CD4-positive, alpha-beta T cell treated with Interleukin-1 beta for 1 hour (primary cell): ENCODE data around the gene HELLS.
"Not testable (repeated sequence)": the region's sequence is repeated elsewhere in the genome, so short reads cannot be mapped to it uniquely, and the experiment has no call there.

Experiments
- DNase-seq, 2 donors: peaks; one replicate each; pipeline ENCODE4 v3.0.0-alpha.2; 2020 to 2022

The HELLS gene

GRCh38 chr10:94608559-94608958 is 63.0 kb downstream of the HELLS start:
- no peak for DNase-seq

DNA sequence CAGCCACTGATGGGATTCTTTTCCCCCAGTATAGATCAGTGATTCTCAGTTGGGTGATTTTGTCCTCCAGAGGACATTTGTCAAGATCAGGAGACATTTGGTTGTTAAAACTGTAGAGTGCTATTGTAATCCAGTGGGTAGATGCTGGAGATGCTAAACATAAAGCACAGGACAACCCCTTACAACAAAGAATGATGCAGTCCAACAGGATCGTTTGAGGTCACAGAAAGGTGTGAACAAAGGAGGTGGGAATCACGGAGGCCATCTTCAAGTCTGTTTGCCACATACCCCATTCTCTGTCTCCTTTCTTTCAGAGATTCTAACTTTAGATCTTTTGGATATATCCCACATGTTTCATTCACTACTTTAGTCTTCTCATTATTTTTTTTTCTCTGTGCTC is 69.0 kb downstream of the HELLS start:
- DNase-seq = no peak

DNA sequence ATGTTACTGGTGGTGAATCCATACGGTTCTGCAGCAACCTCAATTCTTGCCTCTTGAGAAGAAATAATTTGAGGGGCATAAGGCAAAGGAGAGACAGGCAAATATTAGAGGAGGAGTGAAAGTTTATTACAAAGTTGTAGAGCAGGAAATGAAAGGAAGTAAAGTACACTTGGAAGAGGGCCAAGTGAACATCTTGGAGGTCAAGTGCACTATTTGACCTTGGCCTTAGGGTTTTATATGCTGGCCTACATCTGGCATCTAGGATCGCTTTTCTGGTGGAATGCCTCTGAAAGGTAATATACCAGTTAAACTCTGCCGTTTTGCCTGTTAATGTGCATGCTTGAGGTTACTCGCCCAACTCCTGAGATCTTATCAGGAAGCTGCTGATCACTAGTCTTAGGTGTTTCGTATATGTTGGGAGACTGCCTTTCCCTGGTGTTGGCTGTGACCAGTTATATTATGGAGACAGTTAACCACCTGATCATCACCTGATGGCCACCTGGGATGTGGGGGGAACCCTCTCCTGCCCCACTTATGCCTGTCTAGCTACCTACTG is 71.9 kb downstream of the HELLS start:
- no peak for DNase-seq

DNA sequence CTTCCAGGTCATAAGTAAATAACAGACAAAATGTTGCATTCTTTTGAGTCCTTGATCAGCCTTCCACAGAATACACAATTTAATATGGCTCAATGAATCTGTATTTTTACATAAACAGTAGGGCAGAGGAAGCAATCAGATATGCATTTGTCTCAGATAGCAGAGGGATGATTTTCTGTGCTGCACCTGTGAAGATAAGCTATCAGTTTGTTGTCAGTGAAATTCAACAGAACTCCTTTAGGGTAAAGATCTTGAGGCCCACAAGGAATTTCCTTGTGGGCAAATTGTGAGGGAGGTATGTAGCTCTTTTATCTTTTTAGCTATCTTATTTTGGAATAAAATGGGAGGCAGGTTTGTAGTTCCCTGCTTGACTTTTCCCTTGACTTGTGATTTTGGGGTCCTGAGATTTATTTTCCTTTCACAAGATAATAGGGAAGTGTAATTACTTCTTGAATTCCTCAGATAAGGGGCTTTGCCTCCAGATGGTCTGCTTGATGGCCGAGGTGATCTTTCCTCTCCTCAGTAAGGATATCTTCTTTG is 77.1 kb downstream of the HELLS start:
- no peak for DNase-seq

- no peak for DNase-seq
These were observed 78.0 kb downstream of the HELLS start for GRCh38 chr10:94623572-94623971.

- no peak for DNase-seq
These were observed 80.9 kb downstream of the HELLS start for GRCh38 chr10:94626476-94626875.

- DNase-seq = no peak
These were observed 81.9 kb downstream of the HELLS start for GRCh38 chr10:94627511-94627910.

GRCh38 chr10:94630017-94630688 is 84.6 kb downstream of the HELLS start:
- peak in 1 of 2 donors; percentile 5 for DNase-seq

DNA sequence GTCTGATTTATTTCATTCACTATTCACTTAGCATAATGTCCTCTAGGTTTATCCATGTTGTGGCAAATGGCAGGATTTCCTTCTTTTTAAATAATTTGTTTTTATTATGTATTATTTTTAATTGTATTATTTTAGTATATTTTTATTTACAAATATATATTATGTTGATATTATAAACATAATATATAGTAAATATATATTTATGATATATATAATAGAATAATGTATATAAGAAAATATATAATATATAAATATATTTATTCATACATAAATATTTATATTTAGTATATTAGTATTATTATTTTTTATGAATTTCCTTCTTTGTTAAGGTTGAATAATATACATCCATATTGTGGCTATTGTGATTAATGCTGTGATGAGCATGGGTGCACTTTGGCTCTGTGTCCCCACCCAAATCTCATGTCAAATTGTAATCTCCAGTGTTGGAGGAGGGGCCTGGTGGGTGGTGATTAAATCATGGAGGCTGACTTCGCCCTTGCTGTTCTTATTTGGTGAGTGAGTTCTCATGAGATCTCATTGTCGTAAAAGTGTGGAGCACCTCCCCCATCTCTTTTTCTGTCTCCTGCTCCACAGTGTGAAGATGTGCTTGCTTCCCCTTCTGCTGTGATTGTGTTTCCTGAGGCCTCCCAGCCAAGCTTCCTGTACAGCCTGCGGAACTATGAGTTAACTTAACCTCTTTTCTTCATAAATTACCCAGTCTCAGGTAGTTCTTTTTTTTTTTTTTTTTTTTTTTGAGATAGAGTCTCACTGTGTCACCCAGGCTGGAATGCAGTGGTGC is 85.7 kb downstream of the HELLS start:
- DNase-seq = no peak

DNA sequence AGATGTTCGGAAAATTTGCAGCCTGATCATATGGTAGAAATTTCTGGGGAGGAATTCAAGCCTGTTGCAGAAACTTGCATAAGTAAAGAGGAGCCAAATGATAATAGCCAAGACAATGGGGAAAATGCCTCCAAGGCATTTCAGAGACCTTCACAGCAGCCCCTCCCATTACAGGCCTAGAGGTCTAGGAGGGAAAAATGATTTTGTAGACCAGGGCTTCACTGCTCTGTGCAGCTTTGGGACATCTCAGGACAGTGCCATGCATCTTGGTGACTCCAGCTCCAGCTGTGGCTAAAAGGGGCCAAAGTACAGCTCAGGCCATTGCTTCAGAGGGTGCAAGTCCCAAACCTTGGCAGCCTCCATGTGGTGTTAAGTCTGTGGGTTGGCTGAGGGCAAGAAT is 87.4 kb downstream of the HELLS start:
- no peak for DNase-seq

DNA sequence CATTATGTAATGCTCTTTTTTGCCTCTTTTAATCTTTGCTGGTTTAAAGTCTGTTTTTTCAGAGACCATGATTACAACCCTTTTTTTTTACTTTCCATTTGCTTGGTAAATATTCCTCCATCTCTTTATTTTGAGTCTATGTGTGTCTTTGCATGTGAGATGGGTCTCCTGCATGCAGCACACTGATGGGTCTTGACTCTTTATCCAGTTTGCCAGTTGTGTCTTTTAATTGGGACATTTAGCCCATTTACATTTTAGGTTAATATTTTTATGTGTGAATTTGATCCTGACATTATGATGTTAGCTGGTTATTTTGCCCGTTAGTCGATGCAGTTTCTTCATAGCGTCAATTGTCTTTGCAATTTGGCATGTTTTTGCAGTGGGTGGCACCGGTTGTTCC is 92.5 kb downstream of the HELLS start:
- DNase-seq = not testable (repeated sequence)

- DNase-seq = no peak
These were observed 94.3 kb downstream of the HELLS start for GRCh38 chr10:94639902-94640301.

DNA sequence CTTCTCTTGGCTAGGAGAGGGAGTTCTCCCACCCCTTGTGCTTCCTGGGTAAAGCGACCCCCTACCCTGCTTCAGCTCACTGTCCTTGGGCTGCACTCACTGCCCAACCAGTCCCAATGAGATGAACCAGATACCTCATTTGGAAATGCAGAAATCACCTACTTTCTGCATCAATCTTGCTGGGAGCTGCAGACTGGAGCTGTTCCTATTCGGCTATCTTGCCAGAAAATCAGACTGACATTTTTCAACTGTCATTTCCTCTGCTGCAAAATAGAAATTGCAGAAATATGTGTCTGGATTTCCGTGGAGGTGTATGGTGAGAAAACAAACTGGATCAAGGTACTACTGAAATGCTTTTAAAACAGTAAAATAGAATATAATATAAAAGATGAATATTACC is 95.0 kb downstream of the HELLS start:
- DNase-seq = no peak

DNA sequence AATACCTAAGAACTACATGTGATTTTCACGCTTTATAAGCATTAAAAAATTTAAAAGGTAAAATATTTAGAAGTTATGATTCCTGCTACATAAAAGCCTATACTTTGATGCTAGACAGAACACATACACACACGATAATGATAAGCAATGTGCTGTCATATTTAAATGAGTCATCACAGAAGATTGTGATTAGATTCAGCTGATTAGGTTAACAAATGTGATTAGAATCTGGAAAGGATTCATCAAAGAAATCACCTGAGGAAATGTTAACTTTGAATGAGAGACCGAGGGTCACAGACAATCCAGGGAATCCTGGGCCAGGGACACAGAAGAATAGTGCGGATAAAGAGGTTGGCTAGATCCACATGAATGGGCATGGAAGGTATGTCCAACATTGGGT is 95.9 kb downstream of the HELLS start:
- DNase-seq = no peak

DNA sequence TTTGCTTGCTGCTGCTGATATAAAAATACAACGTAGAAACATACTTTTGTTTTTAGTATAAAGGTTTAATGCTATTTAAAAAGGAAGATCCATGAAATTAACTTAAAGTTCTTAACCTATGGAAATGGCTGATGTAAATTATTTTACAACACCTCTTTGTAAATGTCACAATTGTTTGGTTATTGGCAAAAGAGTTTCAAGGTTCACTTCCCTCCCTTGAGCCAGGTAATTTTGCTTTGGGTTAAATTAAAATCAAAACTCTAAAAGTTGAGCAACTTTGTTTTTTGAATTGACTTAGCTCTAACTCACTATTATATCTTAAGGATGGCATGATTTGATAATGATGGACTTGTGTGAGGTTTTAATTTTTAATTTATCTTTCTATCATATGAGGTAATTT is 98.8 kb downstream of the HELLS start:
- DNase-seq = no peak

- DNase-seq = no peak
These were observed 99.7 kb downstream of the HELLS start for GRCh38 chr10:94645285-94645684.
